Choroid plexus epithelial cell (primary cell): ENCODE data around the gene SLITRK6.

Experiments used
- DNase-seq: peaks from one replicate; pipeline ENCODE4 v3.0.0-alpha.2; 2010; ENCODE audit warnings: low read depth
- H3K4me3 ChIP-seq: 2 replicates; pipeline ENCODE4 v1.5.1; 2011; ENCODE audit warnings: low read depth, mild to moderate bottlenecking, control low read depth, low read length, moderate library complexity
- CTCF ChIP-seq: conservative IDR thresholded peaks from 2 replicates; pipeline ENCODE4 v1.5.1; 2011; ENCODE audit warnings: low read depth, mild to moderate bottlenecking, control low read depth, inconsistent platforms, low read length, moderate library complexity

SLITRK6 gene

GRCh38 chr13:85799097-85799582 lies at the start of gene SLITRK6:
TSS of gene SLITRK6 (minus strand) at chr13:85799419. CDS start at chr13:85796508, 2,911 bp downstream.
- peak; percentile 85 for DNase-seq
- peak; percentile 48 for TF ChIP-seq CTCF
- H3K4me3 ChIP-seq: peak within 1 kb of the TSS; percentile 9

GRCh38 chr13:85847012-85847411 lies 47.8 kb upstream of the SLITRK6 start:
- no peak for DNase-seq
- no peak for TF ChIP-seq CTCF
- no peak overlapping the region for H3K4me3 ChIP-seq

- no peak for DNase-seq
- no peak for TF ChIP-seq CTCF
- no peak overlapping the region for H3K4me3 ChIP-seq
Measured at GRCh38 chr13:85841427-85841826, 42.2 kb upstream of the SLITRK6 start.

- DNase-seq: no peak
- no peak overlapping the region for H3K4me3 ChIP-seq
- no peak for TF ChIP-seq CTCF
Measured at GRCh38 chr13:85833921-85834320, 34.7 kb upstream of the SLITRK6 start.

- peak; percentile 51 for DNase-seq
- no peak overlapping the region for H3K4me3 ChIP-seq
- TF ChIP-seq CTCF: peak; percentile 69
Measured at GRCh38 chr13:85828094-85828684, 29.0 kb upstream of the SLITRK6 start.

GRCh38 chr13:85825454-85825853 lies 26.2 kb upstream of the SLITRK6 start:
- peak; percentile 23 for DNase-seq
- TF ChIP-seq CTCF: no peak
- H3K4me3 ChIP-seq: no peak overlapping the region

- DNase-seq: no peak
- H3K4me3 ChIP-seq: no peak overlapping the region
- no peak for TF ChIP-seq CTCF
Measured at GRCh38 chr13:85823832-85824231, 24.6 kb upstream of the SLITRK6 start.
